ENCODE measurements around the gene GPX3.

- TF ChIP-seq, protein P1, sequence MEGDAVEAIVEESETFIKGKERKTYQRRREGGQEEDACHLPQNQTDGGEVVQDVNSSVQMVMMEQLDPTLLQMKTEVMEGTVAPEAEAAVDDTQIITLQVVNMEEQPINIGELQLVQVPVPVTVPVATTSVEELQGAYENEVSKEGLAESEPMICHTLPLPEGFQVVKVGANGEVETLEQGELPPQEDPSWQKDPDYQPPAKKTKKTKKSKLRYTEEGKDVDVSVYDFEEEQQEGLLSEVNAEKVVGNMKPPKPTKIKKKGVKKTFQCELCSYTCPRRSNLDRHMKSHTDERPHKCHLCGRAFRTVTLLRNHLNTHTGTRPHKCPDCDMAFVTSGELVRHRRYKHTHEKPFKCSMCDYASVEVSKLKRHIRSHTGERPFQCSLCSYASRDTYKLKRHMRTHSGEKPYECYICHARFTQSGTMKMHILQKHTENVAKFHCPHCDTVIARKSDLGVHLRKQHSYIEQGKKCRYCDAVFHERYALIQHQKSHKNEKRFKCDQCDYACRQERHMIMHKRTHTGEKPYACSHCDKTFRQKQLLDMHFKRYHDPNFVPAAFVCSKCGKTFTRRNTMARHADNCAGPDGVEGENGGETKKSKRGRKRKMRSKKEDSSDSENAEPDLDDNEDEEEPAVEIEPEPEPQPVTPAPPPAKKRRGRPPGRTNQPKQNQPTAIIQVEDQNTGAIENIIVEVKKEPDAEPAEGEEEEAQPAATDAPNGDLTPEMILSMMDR (IDR thresholded peaks at IDR 0.05; ENCODE audit: extremely low read depth in 1 of 2, insufficient read depth in 1 of 2, low read depth in 1 of 2, low read length in 2 of 2): no peak
- TF ChIP-seq POLR2A (IDR thresholded peaks at IDR 0.05; ENCODE audit: low read depth, low read length): no peak
Measured at GRCh38 chr5:151030379-151030778, 10.0 kb downstream of the GPX3 start.

Data from endothelial cell of umbilical vein (primary cell).